ENCODE results near the gene RGCC.

GRCh38 chr13:41411060-41411459 is 46.3 kb upstream of the RGCC start:
- TF ChIP-seq ZBTB11 (tag by site-specific recombination; conservative IDR thresholded peaks at IDR 0.05; ENCODE audit: low read depth), result no peak
- TF ChIP-seq ZIC2 (tag by site-specific recombination; IDR thresholded peaks at IDR 0.05), result no peak
- no peak for TF ChIP-seq ZNF24 (tag by site-specific recombination; IDR thresholded peaks at IDR 0.05)
- no peak for TF ChIP-seq YY1 (tag by site-specific recombination; IDR thresholded peaks at IDR 0.05)
- TF ChIP-seq CTCF (tag by site-specific recombination; IDR thresholded peaks at IDR 0.05), result no peak
- TF ChIP-seq ZNF549 (tag by site-specific recombination; IDR thresholded peaks at IDR 0.05), result no peak
- TF ChIP-seq ZNF133 (tag by site-specific recombination; IDR thresholded peaks at IDR 0.05), result no peak
- TF ChIP-seq OVOL3 (tag by site-specific recombination; IDR thresholded peaks at IDR 0.05), result no peak
- TF ChIP-seq REPIN1 (tag by site-specific recombination; IDR thresholded peaks at IDR 0.05; ENCODE audit: low read depth), result no peak
- TF ChIP-seq ZNF362 (tag by site-specific recombination; IDR thresholded peaks at IDR 0.05), result no peak
- no peak for TF ChIP-seq MYNN (tag by site-specific recombination; IDR thresholded peaks at IDR 0.05; ENCODE audit: borderline replicate concordance)
- no peak for TF ChIP-seq ZSCAN30 (tag by site-specific recombination; IDR thresholded peaks at IDR 0.05)

Data from HEK293 (cell line).